DND-41 (cell line): ENCODE results near the gene SRPK2.

ENCODE experiments used
- EZH2 ChIP-seq: IDR thresholded peaks from 3 replicates; pipeline ENCODE4 v1.6.1; 2012; ENCODE audit warnings: borderline replicate concordance, low read depth, mild to moderate bottlenecking, moderate library complexity, low read length, inconsistent platforms; ENCODE audit not compliant: severe bottlenecking
- TF ChIP-seq, protein P1 (sequence below): IDR thresholded peaks from 2 replicates; pipeline ENCODE4 v1.5.1; 2012; ENCODE audit warnings: borderline replicate concordance, low read length, moderate library complexity, mild to moderate bottlenecking; ENCODE audit not compliant: poor library complexity, severe bottlenecking; ENCODE audit errors: extremely low read depth

DNA sequence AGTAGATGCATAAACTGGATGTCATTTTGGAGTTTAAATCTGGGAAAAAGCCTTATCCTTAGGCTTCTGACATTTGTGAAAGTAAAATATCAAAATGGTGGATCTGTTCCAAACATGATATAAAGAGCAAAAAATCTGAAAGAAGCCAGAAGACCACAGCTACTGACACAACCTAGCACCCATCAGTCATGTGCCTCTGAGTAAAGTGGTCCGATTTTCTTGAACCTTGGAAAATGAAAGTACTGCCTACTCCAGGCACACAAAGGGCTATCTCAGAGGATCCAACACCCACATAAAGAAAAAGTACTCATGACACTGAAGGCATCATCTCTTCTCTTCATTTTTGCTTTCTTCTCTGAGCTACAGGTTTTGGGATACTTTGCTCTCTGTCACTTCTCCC lies 224.0 kb downstream of the SRPK2 start:
- TF ChIP-seq, protein P1, sequence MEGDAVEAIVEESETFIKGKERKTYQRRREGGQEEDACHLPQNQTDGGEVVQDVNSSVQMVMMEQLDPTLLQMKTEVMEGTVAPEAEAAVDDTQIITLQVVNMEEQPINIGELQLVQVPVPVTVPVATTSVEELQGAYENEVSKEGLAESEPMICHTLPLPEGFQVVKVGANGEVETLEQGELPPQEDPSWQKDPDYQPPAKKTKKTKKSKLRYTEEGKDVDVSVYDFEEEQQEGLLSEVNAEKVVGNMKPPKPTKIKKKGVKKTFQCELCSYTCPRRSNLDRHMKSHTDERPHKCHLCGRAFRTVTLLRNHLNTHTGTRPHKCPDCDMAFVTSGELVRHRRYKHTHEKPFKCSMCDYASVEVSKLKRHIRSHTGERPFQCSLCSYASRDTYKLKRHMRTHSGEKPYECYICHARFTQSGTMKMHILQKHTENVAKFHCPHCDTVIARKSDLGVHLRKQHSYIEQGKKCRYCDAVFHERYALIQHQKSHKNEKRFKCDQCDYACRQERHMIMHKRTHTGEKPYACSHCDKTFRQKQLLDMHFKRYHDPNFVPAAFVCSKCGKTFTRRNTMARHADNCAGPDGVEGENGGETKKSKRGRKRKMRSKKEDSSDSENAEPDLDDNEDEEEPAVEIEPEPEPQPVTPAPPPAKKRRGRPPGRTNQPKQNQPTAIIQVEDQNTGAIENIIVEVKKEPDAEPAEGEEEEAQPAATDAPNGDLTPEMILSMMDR: no peak
- TF ChIP-seq EZH2: no peak
